Measurements from ENCODE around the gene NUP62.

NUP62 gene

DNA sequence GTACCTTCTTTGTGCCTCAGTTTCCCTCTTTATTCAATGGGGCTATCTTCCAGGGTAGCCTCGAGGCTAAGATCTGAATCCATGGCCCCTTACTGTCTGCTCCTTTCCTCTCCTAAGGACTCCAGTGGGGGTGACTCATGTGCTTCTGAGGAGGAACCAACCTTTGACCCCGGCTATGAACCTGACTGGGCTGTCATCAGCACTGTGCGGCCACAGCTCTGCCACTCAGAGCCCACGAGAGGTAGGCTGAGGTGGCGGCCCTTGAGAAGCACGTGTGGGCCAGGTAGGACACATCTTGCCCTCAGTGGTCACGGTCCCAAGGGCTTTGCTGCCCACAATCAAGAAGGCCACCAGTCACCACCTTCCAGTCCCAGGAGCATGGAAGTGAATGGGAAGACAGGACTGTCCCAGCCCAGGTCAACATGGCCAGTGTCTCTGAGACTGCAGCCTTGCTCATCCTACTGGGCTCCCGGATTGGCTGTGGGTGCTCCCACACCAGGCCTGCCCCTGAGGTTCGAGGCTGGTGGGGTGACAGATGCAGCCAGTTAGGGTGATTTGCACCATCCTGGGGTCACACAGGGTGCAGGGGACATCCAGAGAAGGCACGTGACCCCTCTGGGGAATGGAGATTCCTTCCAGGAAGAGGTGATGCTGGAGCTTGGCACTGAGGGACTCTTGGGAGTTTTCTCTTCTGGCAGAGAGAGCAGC lies 49.0 kb downstream of the NUP62 start:
- DNase-seq = no peak
- TF ChIP-seq POLR2A (IDR thresholded peaks at IDR 0.05; ENCODE audit: low read length) (no peak), GATA1 (IDR thresholded peaks at IDR 0.05; ENCODE audit: low read depth, low read length) (no peak)

- no peak for DNase-seq
- no peak for TF ChIP-seq GATA1 (IDR thresholded peaks at IDR 0.05; ENCODE audit: low read depth, low read length)
Observed at GRCh38 chr19:49879243-49879963, 49.9 kb downstream of the NUP62 start.

- TF ChIP-seq POLR2A (IDR thresholded peaks at IDR 0.05; ENCODE audit: low read length) = no peak
- no peak for TF ChIP-seq GATA1 (IDR thresholded peaks at IDR 0.05; ENCODE audit: low read depth, low read length)
- no peak for DNase-seq
Observed at GRCh38 chr19:49878744-49879070, 50.6 kb downstream of the NUP62 start.

GRCh38 chr19:49877879-49878743 lies 51.2 kb downstream of the NUP62 start:
- DNase-seq = peak; percentile 99 to 100

DNA sequence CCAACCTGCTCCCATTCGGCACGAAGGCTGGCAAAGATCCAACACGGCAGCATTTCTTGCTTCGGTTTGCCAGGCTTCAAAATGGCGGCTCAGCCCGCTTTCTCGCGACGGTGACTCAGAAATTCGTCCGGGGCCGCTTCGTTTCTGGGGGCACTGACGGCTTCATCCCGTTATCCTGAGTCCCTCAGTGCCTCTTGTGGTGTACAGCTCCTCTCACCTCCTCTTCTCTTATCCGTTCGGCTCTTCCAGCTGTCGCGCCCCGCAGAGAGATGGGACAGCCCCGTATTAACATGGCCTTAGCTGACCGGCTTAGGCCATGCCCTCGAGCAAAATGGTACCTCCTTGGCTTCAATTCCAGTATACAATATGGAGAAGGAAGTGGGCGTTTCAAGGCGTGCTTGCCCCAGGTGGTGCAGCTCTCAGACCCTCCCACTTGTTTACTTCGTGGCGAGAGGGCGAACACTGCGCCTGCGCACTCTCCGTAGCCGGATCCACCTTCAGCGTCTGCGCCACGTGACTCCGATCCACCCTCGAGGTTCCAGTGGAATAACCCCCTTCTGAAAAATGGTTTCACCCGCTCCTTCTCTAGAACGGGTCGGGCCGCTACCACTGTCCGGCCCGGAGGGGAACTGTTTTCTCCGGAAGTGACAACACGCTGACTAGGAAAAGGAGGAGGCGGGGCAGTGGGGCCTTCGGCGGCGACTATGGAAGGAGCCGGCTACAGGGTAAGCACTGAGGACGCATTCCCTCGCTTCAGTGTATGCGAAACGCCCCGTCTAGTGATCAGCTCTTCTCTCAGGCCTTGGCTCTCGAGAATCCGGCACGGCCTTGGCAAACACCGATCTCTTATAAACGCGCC lies 52.1 kb downstream of the NUP62 start, which contains the start of the genes AKT1S1 and TBC1D17:
AKT1S1 (minus strand) TSS at position 336 of the 859 bp plus-strand sequence. CDS start 4,060 bp downstream, outside the sequence.
TBC1D17 (plus strand) TSS at position 683 of the 859 bp plus-strand sequence; CDS start at position 705, 22 bp downstream.
- peak; percentile 90 for TF ChIP-seq POLR2A (IDR thresholded peaks at IDR 0.05; ENCODE audit: low read length)
- no peak for TF ChIP-seq GATA1 (IDR thresholded peaks at IDR 0.05; ENCODE audit: low read depth, low read length)
- peak; percentile 100 for DNase-seq

More at GRCh38 chr19:49877879-49878743, 51.2 kb downstream of the NUP62 start:
- TF ChIP-seq GATA1 (IDR thresholded peaks at IDR 0.05; ENCODE audit: low read depth, low read length) (no peak), POLR2A (IDR thresholded peaks at IDR 0.05; ENCODE audit: low read length) (no peak)

- peak; percentile 100 for DNase-seq
- TF ChIP-seq GATA1 (IDR thresholded peaks at IDR 0.05; ENCODE audit: low read depth, low read length) (no peak), POLR2A (IDR thresholded peaks at IDR 0.05; ENCODE audit: low read length) (peak; percentile 52)
Observed at GRCh38 chr19:49876422-49877019, 52.8 kb downstream of the NUP62 start.

GRCh38 chr19:49875857-49876421 lies 53.4 kb downstream of the NUP62 start:
- peak; percentile 69 to 82 for DNase-seq
- TF ChIP-seq POLR2A (IDR thresholded peaks at IDR 0.05; ENCODE audit: low read length) = peak; percentile 74
- no peak for TF ChIP-seq GATA1 (IDR thresholded peaks at IDR 0.05; ENCODE audit: low read depth, low read length)

- TF ChIP-seq POLR2A (IDR thresholded peaks at IDR 0.05; ENCODE audit: low read length) = no peak
- no peak for TF ChIP-seq GATA1 (IDR thresholded peaks at IDR 0.05; ENCODE audit: low read depth, low read length)
- DNase-seq = no peak
Observed at GRCh38 chr19:49875177-49875576, 54.1 kb downstream of the NUP62 start.

DNA sequence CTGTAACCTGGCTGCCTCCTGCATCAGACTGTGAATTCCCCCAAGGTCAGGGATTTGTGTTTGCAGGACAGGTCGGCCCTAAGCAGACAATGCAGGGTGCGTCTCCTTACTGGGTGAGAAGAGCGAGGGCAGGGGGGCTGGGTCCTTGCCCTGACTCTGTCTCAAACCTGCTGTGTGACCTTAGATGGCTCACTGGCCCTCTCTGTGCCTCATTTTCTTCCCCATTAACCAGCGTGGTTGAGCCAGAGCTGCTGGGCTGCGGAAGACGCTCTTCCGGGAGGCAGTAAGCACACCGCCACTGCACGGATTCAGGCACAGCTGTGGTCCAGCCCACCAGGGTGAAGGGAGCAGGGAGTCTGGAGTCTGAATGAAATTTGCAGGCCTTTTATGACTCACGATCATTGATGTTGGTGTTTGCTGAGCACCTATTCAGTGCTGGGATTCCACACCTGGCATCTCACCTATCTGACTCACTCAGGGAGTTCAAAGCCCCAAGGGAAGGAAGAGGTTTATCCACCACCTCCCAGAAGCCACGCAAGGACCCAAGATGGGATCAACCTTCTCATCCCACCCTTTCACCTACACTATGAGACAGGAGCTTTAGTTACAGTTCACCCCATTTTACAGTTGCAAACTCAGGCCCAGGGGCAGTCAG lies 54.7 kb downstream of the NUP62 start:
- TF ChIP-seq POLR2A (IDR thresholded peaks at IDR 0.05; ENCODE audit: low read length) = no peak
- DNase-seq = no peak

- no peak for DNase-seq
- TF ChIP-seq POLR2A (IDR thresholded peaks at IDR 0.05; ENCODE audit: low read length) (no peak), GATA1 (IDR thresholded peaks at IDR 0.05; ENCODE audit: low read depth, low read length) (no peak)
Observed at GRCh38 chr19:49873834-49874233, 55.5 kb downstream of the NUP62 start.

- no peak for DNase-seq
- TF ChIP-seq POLR2A (IDR thresholded peaks at IDR 0.05; ENCODE audit: low read length) = no peak
- no peak for TF ChIP-seq GATA1 (IDR thresholded peaks at IDR 0.05; ENCODE audit: low read depth, low read length)
Observed at GRCh38 chr19:49873129-49873521, 56.2 kb downstream of the NUP62 start.
